DMS79 treated with DMSO at 0.1 percent for 48 hours (cell line): Measurements from ENCODE around the gene CRYGB.

Source experiments
- DNase-seq: peaks from one replicate; lab custom pipeline; 2025; lab: John Stamatoyannopoulos, UW

CRYGB gene, protein sequence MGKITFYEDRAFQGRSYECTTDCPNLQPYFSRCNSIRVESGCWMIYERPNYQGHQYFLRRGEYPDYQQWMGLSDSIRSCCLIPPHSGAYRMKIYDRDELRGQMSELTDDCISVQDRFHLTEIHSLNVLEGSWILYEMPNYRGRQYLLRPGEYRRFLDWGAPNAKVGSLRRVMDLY

DNA sequence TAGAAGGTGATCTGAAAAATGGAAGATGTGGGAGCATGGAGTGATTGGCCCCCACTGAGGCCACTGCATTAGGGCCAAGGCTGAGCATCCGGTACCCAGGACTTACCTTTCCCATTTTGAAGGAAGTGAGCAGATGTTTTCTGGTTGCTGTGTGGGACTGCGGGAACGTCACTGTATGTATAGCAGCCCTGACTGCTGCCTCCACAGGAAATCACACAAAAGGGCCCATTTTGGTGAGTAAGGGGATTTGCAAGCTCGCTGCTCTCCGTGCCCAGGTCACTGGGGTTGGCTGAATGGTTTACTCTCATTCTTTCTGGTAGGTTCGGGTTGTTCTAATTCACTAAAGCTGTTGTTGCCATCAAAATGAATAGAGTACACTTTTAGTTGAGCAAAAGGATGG lies at the start of gene CRYGB:
Gene CRYGB (minus strand): TSS at position 153 of the 400 bp plus-strand sequence. CDS start 38 bp downstream, at position 115.
- DNase-seq: no peak

DNA sequence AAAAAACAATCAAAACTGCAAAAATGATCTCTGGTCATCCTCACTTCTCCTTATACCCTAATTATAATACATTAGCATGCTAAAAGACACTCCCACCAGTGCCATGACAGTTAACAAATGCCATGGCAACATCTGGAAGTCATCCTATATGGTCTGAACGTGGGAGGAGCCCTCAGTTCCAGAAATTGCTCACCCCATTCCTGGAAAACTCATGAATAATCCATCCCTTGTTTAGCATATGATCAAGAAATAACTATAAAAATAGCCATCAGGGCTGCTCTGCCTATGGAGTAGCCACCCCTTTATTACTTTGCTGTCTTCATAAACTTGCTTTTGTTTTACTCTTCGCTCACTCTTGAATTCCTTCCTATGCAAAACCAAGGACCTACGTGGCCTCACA lies 49.6 kb upstream of the CRYGB start:
- no peak for DNase-seq

DNA sequence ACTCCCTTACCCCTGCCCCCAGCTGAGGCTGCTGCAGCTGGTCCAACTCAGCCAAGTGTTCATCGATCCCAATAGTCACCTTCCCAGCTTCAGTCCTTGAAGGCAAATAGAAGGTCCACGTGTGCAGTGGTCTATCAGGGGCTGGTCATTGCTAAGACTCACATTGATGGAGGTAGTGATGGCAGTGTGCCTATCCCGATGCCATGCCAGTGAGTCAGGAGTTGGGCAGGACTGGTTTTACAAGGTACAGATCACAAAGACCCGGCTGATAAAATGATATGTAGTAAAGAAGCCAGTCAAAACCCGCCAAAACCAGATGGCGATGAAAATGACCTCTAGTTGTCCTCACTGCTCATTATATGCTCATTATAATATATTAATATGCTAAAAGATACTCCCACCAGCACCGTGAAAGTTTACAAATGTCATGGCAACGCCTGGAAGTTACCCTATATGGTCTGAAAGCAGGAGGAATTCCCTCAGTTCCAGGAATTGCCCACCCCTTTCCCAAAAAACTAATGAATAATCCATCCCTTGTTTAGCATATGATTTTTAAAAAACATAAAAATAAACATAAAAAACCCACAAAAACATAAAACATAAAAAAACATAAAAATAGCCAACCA lies 46.8 kb upstream of the CRYGB start:
- DNase-seq: no peak

DNA sequence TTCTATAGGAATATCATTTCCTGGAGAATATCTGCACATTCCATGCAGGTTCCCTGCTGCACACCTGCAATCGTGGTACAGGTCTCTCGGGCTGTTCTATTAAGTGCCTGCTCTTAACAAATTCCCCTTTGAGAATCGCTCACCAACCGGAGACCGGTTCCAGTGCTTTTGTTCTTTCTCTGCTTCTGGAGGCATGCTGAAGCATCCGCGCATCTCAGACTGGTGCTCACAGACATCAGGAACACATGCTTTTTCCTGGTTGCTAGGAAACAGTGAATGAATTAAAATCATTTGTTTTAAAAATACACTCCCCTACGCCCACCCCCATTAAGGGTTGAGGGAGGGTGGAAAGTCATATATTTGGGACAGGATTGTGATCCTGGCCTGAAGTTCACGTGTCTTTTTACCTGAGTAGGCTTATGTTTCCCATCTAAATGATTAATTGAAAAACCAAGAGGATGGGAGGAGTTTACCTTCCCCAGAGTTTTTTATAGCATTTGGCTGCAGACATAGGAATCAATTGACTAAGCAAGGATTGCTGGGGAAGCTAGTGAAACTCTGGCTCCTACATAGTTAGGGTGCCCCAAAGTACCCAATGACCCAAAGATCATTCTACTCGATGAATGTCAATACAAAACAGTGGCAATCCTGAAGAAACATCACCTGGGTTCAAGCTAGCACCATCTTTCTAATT lies 44.0 kb upstream of the CRYGB start, which contains the start of gene C2orf80:
Gene C2orf80 (minus strand): TSS at position 221 of the 694 bp plus-strand sequence. CDS start 3,044 bp downstream, outside the sequence.
- DNase-seq: peak; percentile 29

DNA sequence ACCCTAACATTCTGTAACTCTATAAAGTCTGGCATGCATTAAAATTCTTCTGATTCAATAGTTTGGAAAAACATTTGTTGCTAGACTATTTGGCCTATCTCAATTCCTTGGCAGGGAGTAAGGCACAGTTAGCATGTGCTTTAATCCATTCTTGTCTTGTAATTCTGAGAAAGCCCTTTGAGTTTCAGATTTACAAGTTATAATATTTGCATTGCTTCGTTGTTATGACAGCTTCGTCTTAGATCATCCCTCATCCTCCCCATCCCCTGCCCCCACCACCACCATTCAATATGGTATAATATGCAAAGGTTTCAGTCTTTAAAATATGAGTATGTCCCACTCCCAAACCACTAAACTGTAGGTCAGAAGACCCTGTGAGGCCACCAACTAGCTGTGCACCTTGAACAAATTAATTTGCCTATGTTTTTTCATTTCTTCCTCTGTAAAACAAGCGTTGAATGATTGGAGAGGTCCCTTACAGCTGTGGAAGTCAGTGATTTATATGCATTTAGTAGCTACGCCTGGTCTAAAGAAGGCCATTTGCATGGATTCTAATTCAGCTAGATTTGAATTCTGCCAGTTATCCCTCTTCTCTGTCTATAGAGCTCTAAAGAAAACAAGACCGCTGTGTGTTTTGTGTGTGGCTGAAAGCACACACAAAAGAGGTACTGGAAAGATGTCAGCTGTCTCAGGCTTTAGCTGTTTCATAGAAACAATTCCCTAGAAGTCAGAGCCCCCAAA lies 43.3 kb upstream of the CRYGB start:
- no peak for DNase-seq

DNA sequence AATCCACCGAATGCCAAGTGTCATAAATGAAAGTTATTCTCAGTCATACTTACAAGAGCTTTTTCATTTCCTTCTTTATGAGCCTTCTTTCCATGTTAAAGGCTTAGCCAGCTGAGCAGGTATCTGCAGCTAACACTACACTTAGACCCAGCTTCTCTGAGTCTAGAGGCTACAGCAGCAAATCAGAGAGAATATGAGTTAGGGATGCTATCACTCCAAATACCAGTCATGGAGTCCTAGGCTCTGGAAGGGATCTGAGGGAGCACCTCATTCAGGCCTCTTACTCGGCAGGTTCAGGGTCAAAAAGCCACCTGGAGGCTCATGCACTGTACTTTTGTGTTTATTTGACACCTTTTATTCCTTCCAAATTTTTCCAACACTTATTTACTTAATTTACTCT lies 40.9 kb upstream of the CRYGB start:
- DNase-seq: no peak

DNA sequence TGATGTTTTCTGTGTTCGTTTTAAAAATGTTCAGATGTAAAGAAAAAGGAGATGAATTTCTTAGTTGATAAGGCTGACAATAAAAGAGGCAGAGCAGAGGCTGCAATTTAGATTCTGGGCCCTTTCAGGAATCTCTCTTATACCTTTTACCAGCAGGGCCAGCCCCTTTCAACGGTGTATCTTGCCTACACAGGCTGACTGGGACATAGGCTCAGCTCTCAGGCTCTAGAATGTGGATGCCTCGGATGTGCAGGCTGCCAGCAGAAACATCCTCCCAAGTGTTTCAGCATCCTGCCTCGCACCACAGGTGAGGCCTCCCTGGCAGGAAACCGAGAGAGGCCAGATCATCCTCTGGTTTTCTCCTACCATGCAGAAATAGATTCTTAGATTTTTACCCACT lies 40.5 kb upstream of the CRYGB start:
- no peak for DNase-seq

DNA sequence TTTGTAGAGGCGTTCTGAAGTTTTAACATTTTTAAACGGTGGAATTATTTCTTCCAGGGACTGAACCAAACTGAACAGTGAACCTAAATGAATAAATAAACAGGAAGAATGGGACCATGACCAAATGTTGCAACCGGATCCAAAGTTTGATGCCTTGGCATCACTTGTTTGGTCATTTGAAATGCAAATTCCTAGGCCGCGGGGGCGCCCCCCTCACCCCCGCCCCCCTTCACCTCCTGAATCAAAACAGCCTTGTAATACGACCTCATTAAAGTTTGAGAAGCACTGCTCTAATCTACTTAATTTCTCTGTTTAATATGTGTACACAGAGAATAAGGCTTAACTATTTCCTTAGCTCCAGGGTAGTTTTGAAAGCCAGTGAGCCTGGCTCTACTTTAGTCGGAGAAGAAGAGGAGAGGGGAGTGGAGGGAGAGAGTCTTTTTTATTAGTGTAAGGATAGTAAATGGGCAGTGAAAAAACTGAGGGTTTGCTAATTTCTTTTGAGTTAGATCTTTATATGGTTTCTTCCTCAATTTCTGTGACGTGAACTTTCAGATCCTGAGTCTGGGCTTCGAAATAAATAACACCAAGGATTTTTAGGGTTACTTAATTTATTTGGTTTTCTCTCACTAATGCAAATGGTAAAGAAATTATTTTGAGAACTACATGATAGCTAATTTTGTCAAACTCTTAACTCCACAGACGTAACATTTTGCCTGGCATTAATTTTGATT lies 38.2 kb upstream of the CRYGB start:
- DNase-seq: no peak

DNA sequence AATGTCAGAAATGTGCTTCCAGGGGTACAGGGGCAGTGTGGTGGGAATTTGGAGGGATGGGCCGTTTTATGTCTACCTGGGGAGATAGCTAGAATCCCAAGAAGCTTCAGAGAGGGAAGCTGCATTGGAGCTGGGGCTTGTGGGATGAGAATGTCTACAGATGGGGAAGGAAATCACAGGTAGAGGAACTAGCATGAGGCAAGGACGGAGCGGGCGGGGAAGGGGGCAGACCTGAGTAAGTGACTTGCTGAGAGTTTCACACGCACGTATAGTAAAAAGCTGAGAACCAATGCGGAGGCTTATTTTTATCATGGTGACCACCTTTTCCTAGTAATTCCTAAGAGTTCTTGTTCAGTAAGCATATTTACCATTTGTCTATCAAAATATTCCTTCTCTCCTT lies 37.6 kb upstream of the CRYGB start:
- DNase-seq: no peak

DNA sequence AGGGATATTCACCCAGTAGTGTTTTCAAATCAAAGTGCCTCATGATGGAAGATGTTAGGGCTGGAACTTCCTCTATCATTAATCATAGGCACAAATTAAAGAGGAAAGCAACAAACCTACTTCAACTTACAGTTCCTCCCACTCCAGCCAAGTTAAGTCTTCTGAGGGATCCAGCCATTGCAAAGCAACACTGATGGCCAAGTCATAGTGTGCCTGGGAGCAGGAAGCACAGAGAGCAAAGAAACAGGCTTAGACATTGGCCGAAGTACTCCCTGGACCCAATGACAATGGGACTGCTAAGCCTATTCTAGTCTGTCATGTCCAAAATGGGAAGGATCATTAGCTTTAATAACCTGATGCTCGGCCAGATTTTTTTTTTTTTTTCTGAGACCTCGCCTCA lies 36.9 kb upstream of the CRYGB start:
- DNase-seq: no peak

DNA sequence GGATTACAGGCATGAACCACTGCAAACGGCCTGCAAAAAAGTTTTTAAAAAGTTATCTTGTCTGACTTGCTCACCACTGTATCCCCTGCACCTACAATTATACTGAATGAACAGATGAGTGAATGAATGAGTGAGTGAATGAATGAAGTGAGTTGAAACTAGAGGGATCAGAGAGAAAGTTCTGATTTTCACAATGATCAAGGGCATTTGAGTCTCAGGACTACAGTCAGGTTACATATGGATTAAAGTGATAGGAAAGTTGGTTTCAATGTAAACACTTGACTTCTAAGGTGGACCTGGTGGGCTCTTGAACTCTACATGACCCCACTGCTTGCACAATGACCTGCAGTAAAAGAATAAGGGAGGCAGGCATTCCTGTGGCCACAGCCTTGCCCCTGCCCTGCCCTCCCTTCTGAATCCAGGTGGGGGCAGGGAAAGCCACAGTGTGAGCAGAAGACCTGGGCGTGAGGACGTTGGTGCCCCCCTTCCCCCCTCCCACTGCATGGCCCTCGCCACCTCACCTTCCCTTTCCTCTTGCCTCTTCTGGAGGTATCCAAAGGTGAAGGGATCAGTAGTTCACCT lies 33.2 kb upstream of the CRYGB start:
- no peak for DNase-seq

DNA sequence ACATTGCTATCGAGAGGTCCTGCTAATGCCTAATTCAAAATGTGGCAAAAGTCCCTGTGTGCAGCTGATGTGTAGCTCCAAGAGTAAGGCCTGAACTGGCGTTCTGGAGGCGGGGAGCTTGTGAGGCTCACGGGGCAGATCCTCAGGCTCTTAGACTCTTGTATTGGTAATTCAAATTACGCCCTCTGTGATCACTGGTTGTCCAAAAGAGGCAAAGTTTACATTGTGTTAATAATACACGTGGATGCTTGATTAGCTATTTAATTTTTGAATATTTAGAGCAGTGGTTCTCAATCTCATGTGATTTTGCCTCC lies 29.8 kb upstream of the CRYGB start:
- DNase-seq: no peak

DNA sequence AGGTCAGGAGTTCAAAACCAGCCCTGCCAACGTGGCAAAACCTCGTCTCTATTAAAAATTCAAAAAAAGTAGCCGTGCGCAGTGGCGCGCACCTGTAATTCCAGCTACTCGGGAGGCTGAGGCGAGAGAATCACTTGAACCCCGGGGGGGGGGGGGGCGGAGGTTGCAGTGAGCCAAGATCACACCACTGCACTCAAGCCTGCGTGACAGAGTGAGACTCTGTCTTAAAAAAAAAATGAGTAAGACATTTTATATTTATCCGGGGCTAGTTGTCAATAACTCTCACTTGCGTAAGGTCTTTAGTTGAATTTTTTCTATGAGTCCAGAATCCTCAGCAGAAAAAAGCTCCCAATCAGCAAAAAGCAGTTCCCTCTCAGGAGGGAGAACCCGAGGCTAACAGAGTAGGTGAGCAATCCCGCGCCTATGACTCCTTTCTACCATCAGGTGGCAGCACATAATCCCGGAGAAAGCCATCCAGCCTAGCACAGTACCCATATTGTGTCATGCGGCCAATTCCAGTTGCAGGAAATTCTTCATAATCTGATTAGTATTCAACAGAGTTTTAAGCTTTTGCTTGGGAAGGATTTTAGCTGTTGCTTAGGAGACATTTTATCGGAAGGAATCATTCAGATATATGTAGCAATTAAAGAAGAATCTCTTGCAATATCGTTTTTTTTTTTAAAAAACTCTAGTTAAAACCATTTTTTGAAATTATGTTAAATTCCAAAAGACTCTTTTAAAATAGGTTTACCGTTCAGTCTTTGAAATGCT lies 29.3 kb upstream of the CRYGB start:
- peak; percentile 88 for DNase-seq

DNA sequence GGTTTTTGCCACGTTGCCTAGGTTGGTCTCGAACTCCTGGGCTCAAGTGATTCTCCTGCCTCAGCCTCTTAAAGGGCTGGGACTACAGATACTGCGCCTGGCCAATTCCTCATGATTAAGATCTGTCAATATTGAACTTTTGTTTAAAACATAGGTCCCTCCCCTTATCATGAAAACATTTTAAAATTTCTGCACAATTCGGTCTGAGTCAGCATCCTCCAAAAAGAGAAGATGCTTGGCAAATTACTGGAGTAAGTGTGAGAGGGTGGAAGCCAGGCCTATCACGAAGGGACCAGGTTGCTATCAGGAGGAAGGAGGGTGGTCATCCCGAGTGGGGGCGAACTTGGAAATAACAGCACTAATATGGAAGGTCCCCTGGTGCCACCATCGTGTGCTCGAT lies 28.2 kb upstream of the CRYGB start:
- no peak for DNase-seq

DNA sequence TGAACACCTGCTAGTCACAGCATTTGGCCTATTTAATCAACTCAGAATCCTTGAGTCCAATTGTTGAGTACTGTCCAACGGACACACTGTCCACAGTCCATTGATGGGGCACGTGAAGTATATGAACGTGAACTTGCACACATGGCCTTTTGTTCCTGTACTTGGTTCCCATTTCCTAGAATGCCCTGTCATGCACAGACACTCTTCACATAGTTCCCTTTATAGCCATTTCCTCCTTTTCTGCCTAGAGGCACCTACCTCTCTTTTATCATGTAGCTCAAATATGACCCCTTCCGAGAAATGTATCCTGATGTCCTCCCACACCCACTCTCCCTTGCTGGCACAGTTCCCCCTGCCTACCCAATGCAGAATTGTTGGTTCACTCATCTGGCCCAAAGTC lies 26.2 kb upstream of the CRYGB start:
- no peak for DNase-seq

DNA sequence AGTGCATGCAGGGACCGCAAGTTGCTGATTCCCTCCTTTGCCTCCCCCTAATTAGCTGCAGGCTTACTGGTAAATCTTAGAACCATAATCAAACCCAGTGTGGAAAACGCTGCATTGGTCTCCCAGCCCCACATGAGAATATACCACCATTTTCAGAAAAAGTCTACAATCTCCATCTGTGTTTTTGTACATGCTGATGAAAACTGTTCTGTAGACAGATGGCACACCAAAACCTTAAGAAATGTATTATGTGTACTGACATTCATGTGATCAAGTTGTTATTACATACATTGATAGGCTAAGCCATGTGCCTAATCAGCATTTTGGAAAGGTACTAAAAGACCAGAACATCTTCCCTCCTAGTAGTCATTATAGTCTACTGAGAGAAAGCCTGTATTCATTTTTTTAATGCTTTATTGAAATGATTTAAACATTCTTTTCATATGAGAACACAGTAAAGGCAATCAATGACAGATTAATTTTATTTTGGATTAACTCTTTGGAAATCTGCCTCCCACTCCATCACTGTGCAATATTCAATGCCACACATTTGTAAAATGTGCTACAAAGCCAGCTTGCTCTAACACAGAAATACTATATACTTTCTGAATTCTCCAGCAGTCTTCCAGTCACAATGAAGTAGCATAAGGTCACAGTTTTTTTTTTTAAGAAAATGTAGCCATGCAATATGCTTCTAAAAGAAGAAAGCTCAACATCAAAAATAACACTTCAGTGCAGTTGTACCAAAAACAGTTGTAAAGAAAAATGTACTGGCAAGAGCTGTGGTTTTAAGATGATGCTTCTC lies 19.2 kb upstream of the CRYGB start:
- DNase-seq: no peak

DNA sequence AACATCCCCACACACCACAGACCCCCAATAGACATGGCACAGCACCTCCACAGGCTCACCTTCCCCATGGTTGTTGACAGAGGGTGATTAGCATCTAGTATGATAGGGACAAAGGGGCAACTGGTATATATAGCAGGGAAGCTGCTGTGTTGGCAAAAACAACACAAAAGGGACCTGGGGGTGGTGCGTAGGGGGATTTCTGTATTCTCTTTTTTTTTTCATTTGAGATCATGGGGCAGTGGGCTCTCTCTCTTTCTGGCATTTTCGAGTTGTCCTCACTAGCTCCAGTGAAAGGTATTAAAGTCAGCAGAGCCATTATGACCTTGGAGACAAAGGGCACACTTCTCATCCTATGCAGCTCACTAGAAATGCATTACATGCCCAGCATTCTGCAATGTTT lies 17.5 kb upstream of the CRYGB start, which contains the start of gene CRYGA:
Gene CRYGA (minus strand): TSS at position 101 of the 400 bp plus-strand sequence. CDS start 33 bp downstream, at position 68.
- no peak for DNase-seq

DNA sequence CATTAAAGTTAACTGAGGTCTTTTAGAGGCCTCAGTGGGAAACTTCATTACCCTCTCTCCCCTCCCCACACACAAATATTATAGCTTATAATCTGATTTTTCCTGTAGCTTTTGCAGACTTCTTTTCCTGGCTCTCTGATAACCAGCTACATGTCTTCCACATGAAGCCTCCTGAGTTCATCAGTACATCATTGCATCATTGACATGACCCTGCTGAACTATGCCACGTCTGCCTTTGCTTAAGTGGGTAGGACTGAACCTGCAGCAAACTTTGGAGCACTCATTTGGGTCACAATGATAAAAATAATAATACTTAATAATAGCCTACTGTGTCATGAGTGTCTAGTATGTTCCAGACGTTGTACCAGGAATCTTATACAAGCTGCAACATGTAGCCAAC lies 10.5 kb upstream of the CRYGB start:
- DNase-seq: no peak

DNA sequence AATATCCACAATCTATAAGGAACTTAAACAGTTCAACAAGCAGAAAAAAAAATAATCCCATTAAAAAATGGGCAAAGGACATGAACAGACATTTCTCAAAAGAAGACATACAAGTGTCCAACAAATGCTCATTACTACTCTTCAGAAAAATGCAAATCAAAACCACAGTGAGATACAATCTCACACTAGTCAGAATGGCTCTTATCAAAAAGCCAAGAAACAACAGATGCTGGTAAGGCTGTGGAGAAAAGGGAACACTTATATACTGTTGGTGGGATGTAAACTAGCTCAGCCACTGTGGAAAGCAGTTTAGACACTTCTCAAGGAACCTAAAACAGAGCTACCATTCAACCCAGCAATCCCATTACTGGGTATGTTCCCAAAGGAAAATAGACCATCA lies 7.2 kb upstream of the CRYGB start:
- DNase-seq: no peak

DNA sequence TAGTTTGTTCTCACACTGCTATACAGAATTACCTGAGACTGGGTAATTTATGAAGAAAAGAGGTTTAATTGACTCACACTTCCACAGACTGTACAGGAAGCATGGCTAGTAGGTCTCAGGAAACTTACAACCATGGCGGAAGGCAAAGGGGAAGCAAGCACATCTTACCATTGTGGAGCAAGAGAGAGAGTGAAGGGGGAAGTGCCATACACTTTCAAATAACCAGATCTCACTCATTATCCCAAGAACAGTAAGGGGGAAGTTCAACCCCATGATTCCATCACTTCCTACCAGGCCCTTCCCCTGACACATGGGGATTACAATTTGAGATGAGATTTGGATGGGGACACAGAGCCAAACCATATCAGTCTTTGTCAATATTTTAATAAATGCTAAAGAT lies 5.0 kb upstream of the CRYGB start:
- DNase-seq: no peak
